ENCODE results near the gene BCKDK.

DNA sequence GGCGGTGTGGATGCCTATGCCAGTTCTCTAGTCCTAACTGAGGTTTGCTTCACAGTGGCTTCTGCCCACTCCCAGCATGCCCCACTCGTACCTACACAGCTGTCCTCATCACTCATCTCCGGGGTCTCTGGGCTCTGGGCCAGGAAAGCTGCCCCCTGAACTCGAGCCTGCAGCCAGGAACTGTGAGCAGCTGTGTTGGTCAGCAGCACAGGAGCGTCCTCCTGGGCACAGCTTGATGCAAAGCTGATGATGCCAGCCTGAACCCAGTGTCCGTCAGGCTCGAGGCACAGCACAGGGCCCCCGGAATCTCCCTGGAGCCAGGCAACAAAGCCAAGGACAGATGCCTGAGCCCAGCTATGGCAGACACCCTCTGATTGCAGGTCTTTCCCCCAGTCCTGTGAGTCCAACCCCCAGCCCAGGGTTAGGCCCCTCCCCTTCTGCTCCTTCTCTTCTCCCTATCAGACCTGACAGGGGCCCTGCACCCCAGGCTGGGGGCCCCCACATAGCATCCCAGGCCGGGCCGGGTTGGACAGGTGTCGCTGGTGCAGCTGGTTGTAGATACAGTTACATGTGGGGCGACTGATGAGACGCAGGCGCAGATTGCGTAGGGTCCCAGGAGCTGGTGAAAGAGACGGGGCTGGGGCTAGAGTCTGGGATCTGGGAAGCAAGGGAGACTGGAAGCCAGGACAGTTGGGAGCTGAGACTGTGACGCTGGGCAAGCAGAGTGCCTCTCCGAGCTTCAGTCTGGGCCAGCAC is 22.1 kb upstream of the BCKDK start:
- TF ChIP-seq EZH2 (IDR thresholded peaks at IDR 0.05), result no peak
- TF ChIP-seq POLR2AphosphoS5 (IDR thresholded peaks at IDR 0.05; ENCODE audit: borderline replicate concordance, low read depth, low read length), result no peak
- TF ChIP-seq FOXP2 (optimal IDR thresholded peaks at IDR 0.05; ENCODE audit: control extremely low read depth, extremely low read length, insufficient read depth), result no peak
